ENCODE data around the gene CCDC171.
"Not testable (repeated sequence)": the region's sequence is repeated elsewhere in the genome, so short reads cannot be mapped to it uniquely, and the experiment has no call there.

Gene CCDC171

GRCh38 chr9:15693701-15694100 is 140.9 kb downstream of the CCDC171 start:
- no peak for DNase-seq

GRCh38 chr9:15696979-15697378 is 144.1 kb downstream of the CCDC171 start:
- DNase-seq = no peak

GRCh38 chr9:15697446-15697851 is 144.6 kb downstream of the CCDC171 start:
- no peak for DNase-seq

GRCh38 chr9:15699876-15700559 is 147.2 kb downstream of the CCDC171 start:
- DNase-seq = not testable (repeated sequence)

- DNase-seq = no peak
These were observed 154.2 kb downstream of the CCDC171 start for GRCh38 chr9:15707000-15707399.

- no peak for DNase-seq
These were observed 158.7 kb downstream of the CCDC171 start for GRCh38 chr9:15711531-15711930.

- no peak for DNase-seq
These were observed 159.1 kb downstream of the CCDC171 start for GRCh38 chr9:15711931-15712330.

- DNase-seq = no peak
These were observed 161.9 kb downstream of the CCDC171 start for GRCh38 chr9:15714746-15715145.

GRCh38 chr9:15717290-15717967 is 164.6 kb downstream of the CCDC171 start:
- no peak for DNase-seq

- no peak for DNase-seq
These were observed 165.6 kb downstream of the CCDC171 start for GRCh38 chr9:15718423-15718822.

- no peak for DNase-seq
These were observed 168.0 kb downstream of the CCDC171 start for GRCh38 chr9:15720861-15721260.

- no peak for DNase-seq
These were observed 170.0 kb downstream of the CCDC171 start for GRCh38 chr9:15722888-15723287.

GRCh38 chr9:15724016-15724415 is 171.2 kb downstream of the CCDC171 start:
- no peak for DNase-seq

- DNase-seq = no peak
These were observed 171.8 kb downstream of the CCDC171 start for GRCh38 chr9:15724612-15725011.

GRCh38 chr9:15725953-15726352 is 173.1 kb downstream of the CCDC171 start:
- DNase-seq = no peak

- no peak for DNase-seq
These were observed 176.7 kb downstream of the CCDC171 start for GRCh38 chr9:15729507-15729906.

GRCh38 chr9:15735083-15735857 is 182.4 kb downstream of the CCDC171 start:
- DNase-seq = no peak

- no peak for DNase-seq
These were observed 183.7 kb downstream of the CCDC171 start for GRCh38 chr9:15736569-15736968.

- no peak for DNase-seq
These were observed 185.2 kb downstream of the CCDC171 start for GRCh38 chr9:15738011-15738410.

- no peak for DNase-seq
These were observed 188.2 kb downstream of the CCDC171 start for GRCh38 chr9:15741015-15741414.

GRCh38 chr9:15743512-15743911 is 190.7 kb downstream of the CCDC171 start:
- no peak for DNase-seq

GRCh38 chr9:15744196-15744595 is 191.4 kb downstream of the CCDC171 start:
- DNase-seq = no peak
